Hematopoietic multipotent progenitor cell treated with erythropoietin and hydrocortisone succinate and interleukin-3 and kit ligand, for 8 days (in vitro differentiated cells): ENCODE data around the gene IMMP2L.

Experiments used
- DNase-seq: peaks from one replicate; pipeline ENCODE4 v3.0.0-alpha.2; 2015

Gene IMMP2L

GRCh38 chr7:111059833-111060232 lies 502.5 kb downstream of the IMMP2L start:
- no peak for DNase-seq

GRCh38 chr7:111057066-111057465 lies 505.2 kb downstream of the IMMP2L start:
- no peak for DNase-seq

- no peak for DNase-seq
Measured at GRCh38 chr7:111056371-111056770, 505.9 kb downstream of the IMMP2L start.

- no peak for DNase-seq
Measured at GRCh38 chr7:111053035-111053434, 509.3 kb downstream of the IMMP2L start.

GRCh38 chr7:111051832-111052231 lies 510.5 kb downstream of the IMMP2L start:
- DNase-seq = no peak

- DNase-seq = no peak
Measured at GRCh38 chr7:111050875-111051416, 511.3 kb downstream of the IMMP2L start.

GRCh38 chr7:111049971-111050680 lies 512.2 kb downstream of the IMMP2L start:
- DNase-seq = no peak

- no peak for DNase-seq
Measured at GRCh38 chr7:111047595-111047994, 514.7 kb downstream of the IMMP2L start.

GRCh38 chr7:111045449-111045848 lies 516.8 kb downstream of the IMMP2L start:
- DNase-seq = no peak

- DNase-seq = no peak
Measured at GRCh38 chr7:111043561-111043960, 518.7 kb downstream of the IMMP2L start.

GRCh38 chr7:111042842-111043241 lies 519.5 kb downstream of the IMMP2L start:
- no peak for DNase-seq

- no peak for DNase-seq
Measured at GRCh38 chr7:111041577-111041976, 520.7 kb downstream of the IMMP2L start.

- DNase-seq = no peak
Measured at GRCh38 chr7:111038185-111038584, 524.1 kb downstream of the IMMP2L start.

- no peak for DNase-seq
Measured at GRCh38 chr7:111031916-111032315, 530.4 kb downstream of the IMMP2L start.

- no peak for DNase-seq
Measured at GRCh38 chr7:111030336-111030735, 532.0 kb downstream of the IMMP2L start.

GRCh38 chr7:111029574-111030251 lies 532.6 kb downstream of the IMMP2L start:
- no peak for DNase-seq

GRCh38 chr7:111029141-111029572 lies 533.1 kb downstream of the IMMP2L start:
- DNase-seq = no peak

GRCh38 chr7:111027396-111027795 lies 534.9 kb downstream of the IMMP2L start:
- DNase-seq = no peak

GRCh38 chr7:111026806-111027205 lies 535.5 kb downstream of the IMMP2L start:
- DNase-seq = no peak

- no peak for DNase-seq
Measured at GRCh38 chr7:111026343-111026742, 535.9 kb downstream of the IMMP2L start.

GRCh38 chr7:111025006-111025405 lies 537.3 kb downstream of the IMMP2L start:
- DNase-seq = no peak

- DNase-seq = no peak
Measured at GRCh38 chr7:111018960-111019736, 543.1 kb downstream of the IMMP2L start.

GRCh38 chr7:111018447-111018846 lies 543.8 kb downstream of the IMMP2L start:
- DNase-seq = no peak
